Panc1 (cell line): ENCODE results near the gene ATP1A3. TPM values are rescaled to one million over a fixed set of nuclear protein-coding genes. Genes with fewer than 3 reads are reported as not detected.

ENCODE experiments used
- ATAC-seq: fragments of 200-7000 bp; cut with Tn5 transposase; 2 replicates; pipeline ENCODE4 v1.9.1; 2020; ENCODE audit warnings: mild to moderate bottlenecking, moderate library complexity
- BruUV-seq: library from RNA; stranded (reverse); fragments of 400-500 nt; replicated peaks from 2 replicates; lab custom pipeline; 2021; lab: Mats Ljungman, UMichigan
- CTCF ChIA-PET: fragments of 300-600 bp; sonication (Branson Sonifier 250); formaldehyde crosslinking; loops from one replicate; lab custom pipeline; 2022; ENCODE audit warnings: antibody characterized with exemption; lab: Charles Lee
- POLR2A ChIA-PET: fragments of 300-600 bp; sonication (Branson Sonifier 250); formaldehyde crosslinking; loops from one replicate; lab custom pipeline; 2022; ENCODE audit warnings: antibody characterized with exemption; lab: Charles Lee
- DNase-seq: peaks from one replicate; pipeline ENCODE4 v3.0.0-alpha.2; 2010; ENCODE audit warnings: low read depth, low spot score
- H3K27ac ChIP-seq: 2 replicates; pipeline ENCODE4 v1.5.1; 2011; ENCODE audit warnings: mild to moderate bottlenecking, low read length, inconsistent platforms
- H3K27me3 ChIP-seq: fragments of 200-500 bp; sonication (Bioruptor generic); 2 replicates; pipeline ENCODE4 v1.6.0; 2014; ENCODE audit warnings: low read length, inconsistent platforms; ENCODE audit not compliant: control insufficient read depth, insufficient read depth
- H3K36me3 ChIP-seq: fragments of 200-500 bp; sonication (Bioruptor generic); 2 replicates; pipeline ENCODE4 v1.5.1; 2014; ENCODE audit warnings: inconsistent platforms, mild to moderate bottlenecking, low read length, moderate library complexity; ENCODE audit not compliant: control insufficient read depth, insufficient read depth
- H3K4me1 ChIP-seq: 2 replicates; pipeline ENCODE4 v1.5.1; 2011; ENCODE audit warnings: inconsistent platforms, mild to moderate bottlenecking, low read length, moderate library complexity; ENCODE audit not compliant: control insufficient read depth, insufficient read depth
- H3K4me3 ChIP-seq, 2 experiments: 2 replicates each; pipeline ENCODE4 v1.5.1; 2011 to 2012; ENCODE audit warnings: low read depth in 2 of 2, low read length in 2 of 2, mild to moderate bottlenecking in 2 of 2, inconsistent platforms in 1 of 2, moderate library complexity in 1 of 2
- H3K9me3 ChIP-seq: fragments of 200-500 bp; sonication (Bioruptor generic); 2 replicates; pipeline ENCODE4 v1.5.1; 2014; ENCODE audit warnings: low read depth, mild to moderate bottlenecking, inconsistent platforms, low read length, moderate library complexity; ENCODE audit not compliant: control insufficient read depth, insufficient read depth
- CTCF ChIP-seq: fragments of 450-650 bp; IDR thresholded peaks from 2 replicates; pipeline ENCODE4 v1.5.1; 2017; ENCODE audit warnings: mild to moderate bottlenecking
- POLR2AphosphoS5 ChIP-seq: IDR thresholded peaks from 2 replicates; pipeline ENCODE4 v1.6.1; 2012; ENCODE audit warnings: mild to moderate bottlenecking, low read depth, low read length, moderate library complexity
- REST ChIP-seq, 2 experiments: IDR thresholded peaks; 2 replicates each; pipeline ENCODE4 v1.6.1; 2011 to 2012; ENCODE audit warnings: low read depth in 2 of 2, control low read depth in 1 of 2, low read length in 1 of 2, mild to moderate bottlenecking in 1 of 2, moderate library complexity in 1 of 2; ENCODE audit not compliant: insufficient read depth in 1 of 2
- SIN3A ChIP-seq: IDR thresholded peaks from 2 replicates; pipeline ENCODE4 v1.6.1; 2012; ENCODE audit warnings: low read depth, mild to moderate bottlenecking, low read length, moderate library complexity, borderline replicate concordance; ENCODE audit not compliant: insufficient read depth
- TCF7L2 ChIP-seq: IDR thresholded peaks from 2 replicates; pipeline ENCODE4 v1.6.1; 2011; ENCODE audit warnings: mild to moderate bottlenecking, low read depth, low read length, inconsistent platforms
- in situ Hi-C: cut with HindIII; loops from 2 replicates; pipeline ENCODE4 v1.10.0; 2016; ENCODE audit warnings: low sequenced_read_pairs, low pct_unique_long_range_greater_than_20kb
- intact Hi-C: fragments of 100-400 bp; cut with micrococcal nuclease; formaldehyde crosslinking; loops from one replicate; pipeline ENCODE4 v1.10.0; 2022; ENCODE audit not compliant: unreplicated experiment
- total RNA-seq: library from RNA; stranded (reverse); gene quantifications from one replicate; pipeline ENCODE4 v1.2.1, GENCODE V29; 2021; ENCODE audit not compliant: unreplicated experiment

ATP1A3 gene
- total RNA-seq, 1 experiment from 2014 or later = 4.9 TPM

- intact Hi-C loops = no loop called here
- Histone ChIP-seq H3K4me1 (no peaks in the 10 kb centered on the region), H3K9me3 (no peaks in the 10 kb centered on the region), H3K27me3 (no peaks in the 10 kb centered on the region), H3K27ac (no peak overlapping the region), H3K36me3 (no peaks in the 10 kb centered on the region), H3K4me3 (no peak overlapping the region)
- TF ChIP-seq TCF7L2 (no peak), POLR2AphosphoS5 (no peak), SIN3A (no peak), CTCF (no peak), REST (IDR thresholded peaks at IDR 0.05; ENCODE audit: insufficient read depth in 1 of 2, low read depth in 2 of 2, low read length in 1 of 2) (no peak)
- in situ Hi-C loops = no loop called here
- ChIA-PET POLR2A (no interaction called here), CTCF (no interaction called here)
- no peak for DNase-seq
- no TSS peak for BruUV-seq
- ATAC-seq = no peak
Measured at GRCh38 chr19:42033413-42033812, 39.4 kb upstream of the ATP1A3 start.

GRCh38 chr19:42032431-42032830 is 38.4 kb upstream of the ATP1A3 start:
- no peak overlapping the region for H3K27ac ChIP-seq
- POLR2A ChIA-PET = no interaction called here
- ATAC-seq (no peak), DNase-seq (no peak)
- BruUV-seq = no TSS peak
- TF ChIP-seq TCF7L2 = no peak
- TF ChIP-seq REST (IDR thresholded peaks at IDR 0.05; ENCODE audit: insufficient read depth in 1 of 2, low read depth in 2 of 2, low read length in 1 of 2) = no peak
- TF ChIP-seq CTCF = no peak
- no peak for TF ChIP-seq SIN3A
- TF ChIP-seq POLR2AphosphoS5 = no peak
- no peaks in the 10 kb centered on the region for H3K36me3 ChIP-seq
- H3K27me3 ChIP-seq = no peaks in the 10 kb centered on the region
- CTCF ChIA-PET = no interaction called here
- in situ Hi-C loops = no loop called here
- no peaks in the 10 kb centered on the region for H3K9me3 ChIP-seq
- intact Hi-C loops = no loop called here
- no peaks in the 10 kb centered on the region for H3K4me1 ChIP-seq
- H3K4me3 ChIP-seq = no peak overlapping the region
